ENCODE data around the gene ARHGAP15. TPM values are rescaled to one million over a fixed set of nuclear protein-coding genes. Genes with fewer than 3 reads are reported as not detected.

The ARHGAP15 gene
- total RNA-seq, 1 experiment from 2014 or later: 82.8 TPM

- Histone ChIP-seq H3K36me3 (ENCODE audit: insufficient read depth, low read length) (no peaks in the 10 kb centered on the region), H3K27me3 (ENCODE audit: low read length) (no peaks in the 10 kb centered on the region), H3K4me3 (ENCODE audit: low read length) (no peak overlapping the region), H3K9me3 (ENCODE audit: low read length) (no peaks in the 10 kb centered on the region), H3K4me1 (ENCODE audit: low read length) (no peaks in the 10 kb centered on the region), H3K79me2 (ENCODE audit: low read length) (no peaks in the 10 kb centered on the region), H3K9ac (ENCODE audit: low read length) (no peak overlapping the region), H2AFZ (ENCODE audit: low read length) (no peak overlapping the region), H3K4me2 (ENCODE audit: low read depth, low read length, poor library complexity, severe bottlenecking) (no peak overlapping the region), H3K9me2 (replicated peaks; ENCODE audit: insufficient read depth, low read length) (no peaks in the 10 kb centered on the region), H3K27ac (ENCODE audit: low read length) (no peak overlapping the region), H4K20me1 (ENCODE audit: insufficient read depth, low read depth, low read length) (no peaks in the 10 kb centered on the region)
- DNase-seq: no peak
These were observed 416.1 kb downstream of the ARHGAP15 start for GRCh38 chr2:143545059-143545948.

GRCh38 chr2:143545949-143546255 is 416.7 kb downstream of the ARHGAP15 start:
- Histone ChIP-seq H3K4me2 (ENCODE audit: low read depth, low read length, poor library complexity, severe bottlenecking) (no peak overlapping the region), H3K79me2 (ENCODE audit: low read length) (no peaks in the 10 kb centered on the region), H3K36me3 (ENCODE audit: insufficient read depth, low read length) (no peaks in the 10 kb centered on the region), H3K27ac (ENCODE audit: low read length) (no peak overlapping the region), H3K4me3 (ENCODE audit: low read length) (no peak overlapping the region), H3K9me2 (replicated peaks; ENCODE audit: insufficient read depth, low read length) (no peaks in the 10 kb centered on the region), H3K9me3 (ENCODE audit: low read length) (no peaks in the 10 kb centered on the region), H3K9ac (ENCODE audit: low read length) (no peak overlapping the region), H2AFZ (ENCODE audit: low read length) (no peak overlapping the region), H4K20me1 (ENCODE audit: insufficient read depth, low read depth, low read length) (no peaks in the 10 kb centered on the region), H3K27me3 (ENCODE audit: low read length) (no peaks in the 10 kb centered on the region), H3K4me1 (ENCODE audit: low read length) (no peaks in the 10 kb centered on the region)
- DNase-seq: no peak

GRCh38 chr2:143548032-143548431 is 418.8 kb downstream of the ARHGAP15 start:
- no peak overlapping the region for H3K4me2 ChIP-seq (ENCODE audit: low read depth, low read length, poor library complexity, severe bottlenecking)
- H3K79me2 ChIP-seq (ENCODE audit: low read length): no peaks in the 10 kb centered on the region
- H3K4me3 ChIP-seq (ENCODE audit: low read length): no peak overlapping the region
- no peaks in the 10 kb centered on the region for H3K36me3 ChIP-seq (ENCODE audit: insufficient read depth, low read length)
- no peaks in the 10 kb centered on the region for H3K4me1 ChIP-seq (ENCODE audit: low read length)
- no peaks in the 10 kb centered on the region for H3K27me3 ChIP-seq (ENCODE audit: low read length)
- H3K9me3 ChIP-seq (ENCODE audit: low read length): no peaks in the 10 kb centered on the region
- no peaks in the 10 kb centered on the region for H4K20me1 ChIP-seq (ENCODE audit: insufficient read depth, low read depth, low read length)
- H3K9ac ChIP-seq (ENCODE audit: low read length): no peak overlapping the region
- no peak overlapping the region for H2AFZ ChIP-seq (ENCODE audit: low read length)
- DNase-seq: no peak
- H3K27ac ChIP-seq (ENCODE audit: low read length): no peak overlapping the region
- no peaks in the 10 kb centered on the region for H3K9me2 ChIP-seq (replicated peaks; ENCODE audit: insufficient read depth, low read length)

GRCh38 chr2:143550500-143550899 is 421.3 kb downstream of the ARHGAP15 start:
- no peaks in the 10 kb centered on the region for H3K9me3 ChIP-seq (ENCODE audit: low read length)

GRCh38 chr2:143551971-143552650 is 422.9 kb downstream of the ARHGAP15 start:
- H2AFZ ChIP-seq (ENCODE audit: low read length): no peak overlapping the region
- no peak overlapping the region for H3K27ac ChIP-seq (ENCODE audit: low read length)
- no peak for DNase-seq
- no peaks in the 10 kb centered on the region for H3K9me2 ChIP-seq (replicated peaks; ENCODE audit: insufficient read depth, low read length)
- H3K9me3 ChIP-seq (ENCODE audit: low read length): no peaks in the 10 kb centered on the region
- H3K36me3 ChIP-seq (ENCODE audit: insufficient read depth, low read length): no peaks in the 10 kb centered on the region
- no peaks in the 10 kb centered on the region for H3K27me3 ChIP-seq (ENCODE audit: low read length)
- H3K4me2 ChIP-seq (ENCODE audit: low read depth, low read length, poor library complexity, severe bottlenecking): no peak overlapping the region
- H3K9ac ChIP-seq (ENCODE audit: low read length): no peak overlapping the region
- no peaks in the 10 kb centered on the region for H4K20me1 ChIP-seq (ENCODE audit: insufficient read depth, low read depth, low read length)
- H3K4me3 ChIP-seq (ENCODE audit: low read length): no peak overlapping the region
- no peaks in the 10 kb centered on the region for H3K79me2 ChIP-seq (ENCODE audit: low read length)
- no peaks in the 10 kb centered on the region for H3K4me1 ChIP-seq (ENCODE audit: low read length)

More at GRCh38 chr2:143550500-143550899, 421.3 kb downstream of the ARHGAP15 start:
- Histone ChIP-seq H3K27ac (ENCODE audit: low read length) (no peak overlapping the region), H3K9me2 (replicated peaks; ENCODE audit: insufficient read depth, low read length) (no peaks in the 10 kb centered on the region), H3K4me3 (ENCODE audit: low read length) (no peak overlapping the region), H3K27me3 (ENCODE audit: low read length) (no peaks in the 10 kb centered on the region), H3K36me3 (ENCODE audit: insufficient read depth, low read length) (no peaks in the 10 kb centered on the region), H2AFZ (ENCODE audit: low read length) (no peak overlapping the region), H3K4me1 (ENCODE audit: low read length) (no peaks in the 10 kb centered on the region), H3K79me2 (ENCODE audit: low read length) (no peaks in the 10 kb centered on the region), H3K9ac (ENCODE audit: low read length) (no peak overlapping the region), H3K4me2 (ENCODE audit: low read depth, low read length, poor library complexity, severe bottlenecking) (no peak overlapping the region), H4K20me1 (ENCODE audit: insufficient read depth, low read depth, low read length) (no peaks in the 10 kb centered on the region)
- no peak for DNase-seq

GRCh38 chr2:143553261-143553660 is 424.0 kb downstream of the ARHGAP15 start:
- Histone ChIP-seq H3K36me3 (ENCODE audit: insufficient read depth, low read length) (no peaks in the 10 kb centered on the region; the same call in 1 of the 2 replicates), H3K9me3 (ENCODE audit: low read length) (no peaks in the 10 kb centered on the region), H3K9ac (ENCODE audit: low read length) (no peak overlapping the region), H3K27ac (ENCODE audit: low read length) (no peak overlapping the region), H3K79me2 (ENCODE audit: low read length) (no peaks in the 10 kb centered on the region), H3K9me2 (replicated peaks; ENCODE audit: insufficient read depth, low read length) (no peaks in the 10 kb centered on the region), H3K4me1 (ENCODE audit: low read length) (no peaks in the 10 kb centered on the region), H2AFZ (ENCODE audit: low read length) (no peak overlapping the region), H4K20me1 (ENCODE audit: insufficient read depth, low read depth, low read length) (no peaks in the 10 kb centered on the region), H3K4me2 (ENCODE audit: low read depth, low read length, poor library complexity, severe bottlenecking) (no peak overlapping the region), H3K4me3 (ENCODE audit: low read length) (no peak overlapping the region), H3K27me3 (ENCODE audit: low read length) (no peaks in the 10 kb centered on the region)
- DNase-seq: no peak

- Histone ChIP-seq H3K79me2 (ENCODE audit: low read length) (no peaks in the 10 kb centered on the region), H3K9me2 (replicated peaks; ENCODE audit: insufficient read depth, low read length) (no peaks in the 10 kb centered on the region), H4K20me1 (ENCODE audit: insufficient read depth, low read depth, low read length) (no peaks in the 10 kb centered on the region), H3K36me3 (ENCODE audit: insufficient read depth, low read length) (no peaks in the 10 kb centered on the region; the same call in 1 of the 2 replicates), H3K4me3 (ENCODE audit: low read length) (no peak overlapping the region), H3K27ac (ENCODE audit: low read length) (no peak overlapping the region), H3K27me3 (ENCODE audit: low read length) (no peaks in the 10 kb centered on the region), H2AFZ (ENCODE audit: low read length) (no peak overlapping the region), H3K9me3 (ENCODE audit: low read length) (no peaks in the 10 kb centered on the region), H3K4me1 (ENCODE audit: low read length) (no peaks in the 10 kb centered on the region), H3K9ac (ENCODE audit: low read length) (no peak overlapping the region), H3K4me2 (ENCODE audit: low read depth, low read length, poor library complexity, severe bottlenecking) (no peak overlapping the region)
- no peak for DNase-seq
These were observed 429.4 kb downstream of the ARHGAP15 start for GRCh38 chr2:143558665-143559064.

- DNase-seq: no peak
- no peaks in the 10 kb centered on the region for H3K9me3 ChIP-seq (ENCODE audit: low read length)
- no peaks in the 10 kb centered on the region for H3K9me2 ChIP-seq (replicated peaks; ENCODE audit: insufficient read depth, low read length)
- H3K27me3 ChIP-seq (ENCODE audit: low read length): no peaks in the 10 kb centered on the region
- H3K36me3 ChIP-seq (ENCODE audit: insufficient read depth, low read length): no peaks in the 10 kb centered on the region; the same call in 1 of the 2 replicates
- H3K4me3 ChIP-seq (ENCODE audit: low read length): no peak overlapping the region
- no peak overlapping the region for H3K4me2 ChIP-seq (ENCODE audit: low read depth, low read length, poor library complexity, severe bottlenecking)
- no peaks in the 10 kb centered on the region for H3K4me1 ChIP-seq (ENCODE audit: low read length)
- no peaks in the 10 kb centered on the region for H4K20me1 ChIP-seq (ENCODE audit: insufficient read depth, low read depth, low read length)
- H3K79me2 ChIP-seq (ENCODE audit: low read length): no peaks in the 10 kb centered on the region
- no peak overlapping the region for H3K9ac ChIP-seq (ENCODE audit: low read length)
- no peak overlapping the region for H2AFZ ChIP-seq (ENCODE audit: low read length)
- no peak overlapping the region for H3K27ac ChIP-seq (ENCODE audit: low read length)
These were observed 429.9 kb downstream of the ARHGAP15 start for GRCh38 chr2:143559147-143559546.
